ENCODE results near the gene SORCS3.

Gene SORCS3

GRCh38 chr10:104767282-104767681, 126.2 kb downstream of the SORCS3 start:
- Histone ChIP-seq H3K4me3 (IDR thresholded peaks at IDR 0.05; ENCODE audit: insufficient read depth, low read depth, low read length) (no peak overlapping the region), H3K36me3 (ENCODE audit: insufficient read depth) (no peaks in the 10 kb centered on the region), H3K9ac (no peak overlapping the region), H3K4me2 (no peak overlapping the region), H3K4me1 (ENCODE audit: low read depth, poor library complexity, severe bottlenecking) (no peaks in the 10 kb centered on the region), H4K20me1 (ENCODE audit: insufficient read depth) (no peaks in the 10 kb centered on the region), H2AFZ (ENCODE audit: low read depth) (no peak overlapping the region), H3K27me3 (ENCODE audit: insufficient read depth, low read depth) (no peaks in the 10 kb centered on the region), H3K79me2 (ENCODE audit: insufficient read depth, low read depth) (no peaks in the 10 kb centered on the region), H3K27ac (no peak overlapping the region)
- TF ChIP-seq CTCF (conservative IDR thresholded peaks at IDR 0.05; ENCODE audit: low read depth, low read length), result no peak

- Histone ChIP-seq H3K79me2 (ENCODE audit: insufficient read depth, low read depth) (no peaks in the 10 kb centered on the region), H2AFZ (ENCODE audit: low read depth) (no peak overlapping the region), H3K4me1 (ENCODE audit: low read depth, poor library complexity, severe bottlenecking) (no peaks in the 10 kb centered on the region), H3K9ac (no peak overlapping the region), H3K36me3 (ENCODE audit: insufficient read depth) (no peaks in the 10 kb centered on the region), H3K4me3 (IDR thresholded peaks at IDR 0.05; ENCODE audit: insufficient read depth, low read depth, low read length) (no peak overlapping the region), H3K4me2 (no peak overlapping the region), H3K27me3 (ENCODE audit: insufficient read depth, low read depth) (no peaks in the 10 kb centered on the region), H3K27ac (no peak overlapping the region), H4K20me1 (ENCODE audit: insufficient read depth) (no peaks in the 10 kb centered on the region)
- no peak for TF ChIP-seq CTCF (conservative IDR thresholded peaks at IDR 0.05; ENCODE audit: low read depth, low read length)
Observed at GRCh38 chr10:104767745-104768144, 126.7 kb downstream of the SORCS3 start.

GRCh38 chr10:104773105-104773504, 132.0 kb downstream of the SORCS3 start:
- no peaks in the 10 kb centered on the region for H4K20me1 ChIP-seq (ENCODE audit: insufficient read depth)
- no peaks in the 10 kb centered on the region for H3K4me1 ChIP-seq (ENCODE audit: low read depth, poor library complexity, severe bottlenecking)
- H3K36me3 ChIP-seq (ENCODE audit: insufficient read depth), result no peaks in the 10 kb centered on the region
- no peak overlapping the region for H3K27ac ChIP-seq
- H3K9ac ChIP-seq, result no peak overlapping the region
- H3K4me3 ChIP-seq (IDR thresholded peaks at IDR 0.05; ENCODE audit: insufficient read depth, low read depth, low read length), result no peak overlapping the region
- H2AFZ ChIP-seq (ENCODE audit: low read depth), result no peak overlapping the region
- TF ChIP-seq CTCF (conservative IDR thresholded peaks at IDR 0.05; ENCODE audit: low read depth, low read length), result no peak
- H3K27me3 ChIP-seq (ENCODE audit: insufficient read depth, low read depth), result no peaks in the 10 kb centered on the region
- no peak overlapping the region for H3K4me2 ChIP-seq
- no peaks in the 10 kb centered on the region for H3K79me2 ChIP-seq (ENCODE audit: insufficient read depth, low read depth)

GRCh38 chr10:104774234-104774633, 133.1 kb downstream of the SORCS3 start:
- TF ChIP-seq CTCF (conservative IDR thresholded peaks at IDR 0.05; ENCODE audit: low read depth, low read length), result no peak
- Histone ChIP-seq H3K4me1 (ENCODE audit: low read depth, poor library complexity, severe bottlenecking) (no peaks in the 10 kb centered on the region), H3K9ac (no peak overlapping the region), H2AFZ (ENCODE audit: low read depth) (no peak overlapping the region), H3K4me3 (IDR thresholded peaks at IDR 0.05; ENCODE audit: insufficient read depth, low read depth, low read length) (no peak overlapping the region), H4K20me1 (ENCODE audit: insufficient read depth) (no peaks in the 10 kb centered on the region), H3K4me2 (no peak overlapping the region), H3K79me2 (ENCODE audit: insufficient read depth, low read depth) (no peaks in the 10 kb centered on the region), H3K27me3 (ENCODE audit: insufficient read depth, low read depth) (no peaks in the 10 kb centered on the region), H3K36me3 (ENCODE audit: insufficient read depth) (no peaks in the 10 kb centered on the region), H3K27ac (no peak overlapping the region)
